Non-pigmented ciliary epithelial cell (primary cell): ENCODE results near the gene RGPD8.
"Not testable (repeated sequence)": the region's sequence is repeated elsewhere in the genome, so short reads cannot be mapped to it uniquely, and the experiment has no call there.

Experiments
- DNase-seq: peaks from one replicate; pipeline ENCODE4 v3.0.0-alpha.2; 2010; ENCODE audit warnings: low read depth

Gene RGPD8

DNA sequence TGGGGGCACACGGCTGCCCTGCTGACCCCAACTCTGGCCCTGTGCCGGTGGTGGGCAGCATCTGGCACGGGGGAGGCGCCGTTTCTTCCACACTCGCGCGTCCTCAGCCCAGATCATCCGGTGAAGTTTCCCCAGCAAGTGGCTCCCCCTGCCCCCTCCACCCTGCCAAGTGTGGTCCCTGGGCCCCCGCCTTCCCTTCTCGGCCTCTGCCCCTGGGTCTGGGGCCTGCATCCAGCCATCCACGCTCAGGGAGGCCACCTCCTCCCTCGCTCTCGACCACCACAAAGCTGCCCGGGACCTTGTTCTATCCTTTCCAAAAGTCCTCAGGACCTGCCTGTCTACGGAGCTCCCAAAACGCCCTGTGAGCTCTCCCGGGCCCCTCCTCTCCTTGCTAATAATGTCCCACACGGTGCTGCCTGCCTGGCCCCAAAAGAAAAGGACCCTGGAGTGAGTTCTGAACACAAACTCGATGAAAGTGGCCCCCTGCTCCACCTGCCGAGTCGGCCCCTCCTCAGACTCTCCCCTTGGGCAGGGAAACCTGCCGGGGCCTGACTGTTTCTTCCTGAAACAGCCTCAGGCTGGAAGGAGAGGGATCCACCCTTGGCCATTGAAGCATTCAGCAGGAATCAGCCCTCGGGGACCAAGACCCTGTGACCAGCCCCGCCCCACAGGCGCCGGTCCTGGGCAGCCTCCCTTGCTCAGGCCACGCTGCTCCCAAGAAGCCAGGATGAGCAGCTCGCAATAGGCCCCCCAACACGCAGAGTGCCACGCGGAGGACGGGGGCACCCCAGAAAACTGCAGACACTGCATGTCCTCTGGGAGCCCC, 1.7 kb upstream of the RGPD8 start:
- DNase-seq: not testable (repeated sequence)

DNA sequence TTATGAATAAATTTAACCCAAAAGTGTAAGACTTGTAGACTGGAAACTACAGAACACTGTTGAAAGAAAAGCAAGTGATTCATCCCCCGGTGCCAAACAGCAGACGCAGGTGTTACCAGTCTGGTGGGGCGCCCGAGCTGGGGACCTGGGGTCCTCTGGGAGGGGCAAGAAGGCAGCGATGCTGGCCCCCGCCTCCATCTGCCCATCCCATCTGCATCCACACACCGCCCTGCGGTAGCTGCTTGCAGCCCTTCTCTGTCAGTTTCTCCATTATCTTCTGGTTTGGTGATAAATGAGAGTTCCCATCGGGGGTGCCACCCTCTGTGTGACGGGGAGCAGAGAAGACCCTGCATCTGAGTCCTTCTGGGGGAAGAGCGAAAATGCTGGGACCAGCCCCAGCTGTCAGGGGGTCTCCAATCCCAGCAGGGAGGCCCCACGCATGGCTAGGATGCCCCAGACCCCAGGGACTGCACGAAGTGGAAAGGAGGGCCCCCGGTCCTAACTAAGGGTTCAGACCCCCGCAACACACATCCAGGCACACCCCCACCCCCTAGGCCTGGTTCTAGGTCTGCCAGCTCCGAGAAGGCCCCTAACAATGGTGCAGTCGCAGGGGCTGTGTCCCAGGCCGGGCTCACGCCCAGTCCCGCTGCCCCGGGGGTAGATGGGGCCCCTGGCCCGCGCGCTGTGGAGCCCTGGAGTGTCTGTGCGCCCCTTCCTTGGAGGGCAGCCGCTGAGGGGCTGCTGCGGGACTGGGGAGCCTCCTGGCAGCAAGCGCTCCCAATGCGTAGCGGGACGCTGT, 686 bp upstream of the RGPD8 start:
- no peak for DNase-seq

DNA sequence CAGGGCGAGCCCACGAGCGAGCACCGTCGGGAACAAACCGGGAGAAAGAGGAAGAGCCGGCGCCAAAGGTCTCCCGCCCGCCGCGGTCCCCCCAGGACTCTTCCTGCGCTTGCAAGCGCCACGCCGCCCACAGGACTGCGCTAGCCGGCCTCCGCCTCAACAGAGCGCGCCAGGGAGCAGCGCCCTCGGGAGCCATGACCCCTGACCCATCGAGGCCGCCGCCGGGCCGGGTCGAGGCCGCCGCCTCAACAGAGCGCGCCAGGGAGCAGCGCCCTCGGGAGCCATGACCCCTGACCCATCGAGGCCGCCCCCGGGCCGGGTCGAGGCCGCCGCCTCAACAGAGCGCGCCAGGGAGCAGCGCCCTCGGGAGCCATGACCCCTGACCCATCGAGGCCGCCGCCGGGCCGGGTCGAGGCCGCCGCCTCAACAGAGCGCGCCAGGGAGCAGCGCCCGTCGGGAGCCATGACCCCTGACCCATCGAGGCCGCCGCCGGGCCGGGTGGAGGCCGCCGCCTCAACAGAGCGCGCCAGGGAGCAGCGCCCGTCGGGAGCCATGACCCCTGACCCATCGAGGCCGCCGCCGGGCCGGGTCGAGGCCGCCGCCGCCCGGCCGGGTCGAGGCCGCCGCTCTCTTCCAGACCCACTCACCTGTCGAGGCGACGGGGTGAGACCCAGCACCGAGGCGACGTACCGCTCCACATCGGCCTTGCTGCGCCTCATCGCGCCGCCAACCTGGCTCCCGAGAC, 538 bp downstream of the RGPD8 start:
- not testable (repeated sequence) for DNase-seq

DNA sequence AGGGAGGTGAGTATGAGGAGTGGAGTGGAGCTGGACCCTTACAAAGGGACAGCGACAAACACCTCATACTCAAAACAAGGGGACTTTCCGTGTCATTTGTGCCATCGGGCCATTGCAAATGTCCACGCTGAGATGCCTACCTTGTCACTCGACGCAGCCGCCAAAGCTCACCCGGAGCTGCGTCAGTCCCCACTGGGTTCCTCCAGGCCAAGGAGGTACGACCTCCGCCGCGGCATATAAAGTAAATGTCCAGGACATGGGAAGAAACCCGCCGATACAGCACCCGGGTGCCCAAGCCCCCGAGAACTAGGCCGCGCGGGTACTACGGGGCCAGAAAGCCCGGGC, 1.1 kb downstream of the RGPD8 start:
- not testable (repeated sequence) for DNase-seq

DNA sequence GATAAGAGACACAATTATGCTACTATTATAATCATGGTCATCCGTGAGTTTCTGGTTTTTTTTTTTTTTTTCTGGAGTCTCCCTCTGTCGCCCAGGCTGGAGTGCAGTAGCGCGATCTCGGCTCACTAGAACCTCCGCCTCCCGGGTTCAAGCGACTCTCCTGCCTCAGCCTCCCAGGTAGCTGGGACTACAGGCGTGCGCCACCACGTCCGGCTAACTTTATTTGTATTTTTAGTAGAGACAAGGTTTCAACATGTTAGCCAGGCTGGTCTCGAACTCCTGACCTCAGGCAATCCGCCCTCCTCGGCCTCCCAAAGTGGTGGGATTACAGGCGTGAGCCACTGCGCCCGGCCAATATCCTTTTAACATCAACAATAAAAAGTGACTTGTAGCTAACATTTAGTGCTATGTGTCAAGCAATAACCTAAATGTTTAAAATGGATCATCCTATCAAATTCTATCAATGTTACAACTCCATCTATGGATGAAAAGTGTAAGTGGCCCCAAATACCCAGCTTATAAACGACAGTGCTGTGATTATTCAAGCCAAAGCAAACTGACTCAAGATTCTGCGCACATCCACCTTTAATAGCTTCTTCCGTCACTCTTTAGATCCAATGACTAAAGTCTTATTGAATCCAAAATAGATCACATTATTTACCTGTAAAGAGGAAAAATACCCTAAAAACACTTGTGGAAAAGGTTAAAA, 1.7 kb downstream of the RGPD8 start:
- not testable (repeated sequence) for DNase-seq

DNA sequence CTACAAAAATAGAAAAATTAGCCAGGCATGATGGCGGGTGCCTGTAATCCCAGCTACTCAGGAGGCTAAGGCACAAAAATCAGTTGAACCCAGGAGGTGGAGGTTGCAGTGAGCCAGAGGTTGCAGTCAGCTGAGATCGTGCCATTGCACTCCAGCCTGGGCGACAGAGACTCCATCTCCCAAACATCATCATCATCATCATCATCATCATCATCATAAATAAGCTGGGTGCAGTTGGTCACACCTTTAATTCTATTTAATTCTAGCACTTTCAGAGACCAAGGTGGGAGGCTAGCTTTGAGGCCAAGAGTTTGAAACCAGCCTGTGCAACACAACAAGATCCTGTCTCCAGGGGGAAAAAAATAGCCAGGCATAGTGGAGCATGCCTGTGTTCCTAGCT, 8.9 kb downstream of the RGPD8 start:
- not testable (repeated sequence) for DNase-seq

DNA sequence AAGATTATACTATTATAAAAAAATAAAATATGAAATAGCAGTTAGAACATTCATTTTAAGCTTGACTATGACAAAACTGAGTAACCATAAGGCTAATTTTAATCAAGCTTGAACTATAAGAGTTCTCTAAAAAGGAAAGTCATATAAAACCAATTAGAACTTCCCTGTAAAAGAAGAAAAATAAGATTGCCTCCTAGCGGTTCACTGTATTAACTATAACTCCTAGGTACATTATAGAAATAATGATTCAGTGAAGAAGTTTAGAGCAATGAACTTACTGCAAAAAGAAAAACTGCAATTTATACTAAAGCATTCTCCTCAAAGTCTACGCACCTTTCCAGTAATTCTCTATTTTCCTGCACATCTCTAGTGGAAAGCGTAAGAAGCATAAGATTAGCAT, 16.6 kb downstream of the RGPD8 start:
- not testable (repeated sequence) for DNase-seq

DNA sequence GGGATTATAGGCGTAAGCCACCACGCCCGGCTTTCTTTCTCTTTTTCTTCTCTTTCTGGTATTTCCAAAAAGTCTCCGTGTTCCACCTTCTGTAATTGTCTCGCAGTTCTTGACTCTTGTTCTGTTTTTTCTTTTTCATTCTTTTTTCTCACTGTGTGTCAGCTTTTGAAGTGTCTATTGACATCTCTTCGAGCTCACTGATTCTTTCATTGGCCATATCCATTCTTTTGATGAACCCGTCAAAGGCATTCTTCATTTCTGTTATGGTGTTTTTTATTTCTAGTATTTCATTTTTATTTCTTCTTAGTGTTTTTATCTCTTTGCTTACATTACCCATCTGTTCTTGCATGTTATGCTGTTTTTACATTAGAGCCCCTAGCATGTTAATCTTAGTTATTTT, 73.4 kb downstream of the RGPD8 start:
- DNase-seq: not testable (repeated sequence)

DNA sequence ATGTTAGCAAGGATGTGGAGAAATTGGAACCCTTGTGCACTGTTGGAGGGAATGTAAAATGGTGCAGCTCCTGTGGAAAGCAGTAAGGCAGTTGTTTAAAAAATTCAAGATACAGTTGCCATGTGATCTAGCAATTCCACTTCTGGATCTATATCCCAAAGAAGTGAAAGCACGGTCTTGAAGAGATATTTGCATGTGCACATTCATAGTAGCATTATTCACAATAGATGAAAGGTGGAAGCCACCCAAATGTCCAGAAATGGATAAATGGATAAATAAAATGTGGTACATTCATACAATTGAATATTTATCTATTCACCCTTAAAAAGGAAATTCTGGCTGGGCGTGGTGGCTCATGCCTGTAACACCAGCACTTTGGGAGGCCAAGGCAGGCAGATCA, 79.1 kb downstream of the RGPD8 start:
- not testable (repeated sequence) for DNase-seq

DNA sequence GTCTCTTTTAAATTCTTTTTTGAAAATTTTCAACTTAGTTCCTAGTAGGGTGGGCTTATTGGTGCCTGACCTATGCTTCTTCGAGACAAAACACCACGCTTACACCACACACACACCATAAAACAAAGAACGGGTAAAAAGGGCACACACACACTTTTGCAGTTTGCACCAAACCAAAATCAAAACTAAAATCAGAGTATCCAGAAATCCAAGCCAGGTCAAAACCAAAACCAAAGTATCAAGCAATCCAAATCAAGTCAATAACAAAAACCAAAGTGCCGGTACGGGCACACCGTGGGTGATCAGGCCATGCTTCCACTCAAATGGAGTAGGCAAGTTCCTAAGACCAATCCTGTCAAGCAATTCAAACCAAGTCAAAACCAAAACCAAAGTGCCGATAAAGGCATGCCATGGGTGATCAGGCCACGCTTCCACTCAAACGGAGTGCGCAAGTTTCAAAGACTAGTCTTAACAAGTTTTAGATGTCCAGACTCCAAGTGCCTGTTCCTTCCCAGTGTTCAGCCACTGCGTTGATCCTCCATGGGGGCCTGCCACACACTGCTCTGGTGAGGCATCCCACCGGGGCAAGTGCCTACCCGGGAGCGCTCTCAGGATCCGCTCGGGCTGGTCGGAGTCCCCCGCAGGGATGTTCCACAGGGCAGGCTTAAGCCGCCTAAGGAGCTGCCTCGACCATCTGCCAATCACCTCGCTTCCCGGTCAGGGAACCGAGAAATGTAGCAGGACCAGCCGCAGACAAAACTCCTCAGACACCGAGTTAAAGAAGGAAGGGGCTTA, 80.4 kb downstream of the RGPD8 start:
- DNase-seq: not testable (repeated sequence)

DNA sequence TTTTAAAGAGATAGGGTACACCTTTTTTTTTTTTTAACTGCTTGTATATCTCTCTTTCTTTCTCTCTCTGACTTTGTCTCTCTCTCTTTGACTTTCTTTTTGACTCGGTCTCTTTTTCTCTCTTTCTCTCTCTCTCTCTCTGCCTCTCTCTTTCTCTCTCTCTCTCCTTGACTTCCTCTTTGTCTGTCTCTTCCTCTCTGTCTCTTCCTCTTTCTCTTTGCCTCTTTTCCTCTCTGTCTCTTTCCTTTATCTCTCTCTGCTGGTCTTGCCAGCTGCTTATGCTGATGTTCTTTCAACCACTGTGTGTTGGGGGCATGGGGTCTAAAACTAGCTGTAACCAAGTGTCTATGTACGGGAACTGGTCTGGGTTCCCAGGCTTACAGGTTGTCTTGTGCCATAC, 81.2 kb downstream of the RGPD8 start:
- not testable (repeated sequence) for DNase-seq

DNA sequence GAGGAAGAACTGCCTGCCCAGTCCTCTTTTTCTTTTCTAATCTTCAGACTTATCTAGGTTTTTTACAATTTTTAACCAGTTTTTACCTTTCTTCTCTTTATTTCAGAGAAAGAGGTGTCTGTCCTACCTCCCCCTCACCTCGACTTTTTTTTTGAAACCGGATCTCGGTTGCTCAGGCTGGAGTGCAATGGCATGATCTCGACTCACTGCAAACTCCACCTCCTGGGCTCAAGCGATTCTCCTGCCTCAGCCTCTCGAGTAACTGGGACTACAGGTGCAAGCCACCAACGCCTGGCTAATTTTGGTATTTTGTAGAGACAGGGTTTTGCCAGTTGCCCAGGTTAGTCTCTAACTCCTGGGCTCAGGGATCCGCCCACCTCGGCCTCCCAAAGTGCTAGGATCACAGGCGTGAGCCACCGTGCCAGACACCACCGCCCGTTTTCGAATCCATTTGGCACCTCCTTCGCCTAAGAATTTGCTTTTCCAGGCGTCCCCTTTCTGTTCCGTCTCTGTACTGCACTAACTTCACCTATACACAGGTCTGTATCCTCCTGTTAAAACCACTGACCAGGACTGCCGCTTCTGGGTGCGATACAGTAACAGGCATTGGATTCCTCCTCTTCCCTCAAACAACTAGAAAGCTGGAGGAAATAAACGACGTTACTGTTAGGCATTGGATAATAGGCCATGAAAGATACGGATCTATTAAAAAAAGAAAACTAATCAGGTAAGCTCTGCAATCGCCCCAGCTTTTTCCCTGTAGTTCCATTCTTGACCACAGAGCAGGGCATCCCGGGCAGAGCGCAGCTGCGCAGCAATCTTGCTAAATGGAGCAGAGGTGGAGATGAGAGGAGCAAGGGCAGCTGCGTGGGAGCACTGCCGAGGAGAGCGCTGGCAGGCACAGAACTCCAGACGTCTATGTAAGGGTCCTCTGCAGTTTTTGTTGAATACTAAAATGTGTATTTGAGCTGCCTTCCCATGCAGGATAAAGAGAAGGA, 88.1 kb downstream of the RGPD8 start:
- no peak for DNase-seq

DNA sequence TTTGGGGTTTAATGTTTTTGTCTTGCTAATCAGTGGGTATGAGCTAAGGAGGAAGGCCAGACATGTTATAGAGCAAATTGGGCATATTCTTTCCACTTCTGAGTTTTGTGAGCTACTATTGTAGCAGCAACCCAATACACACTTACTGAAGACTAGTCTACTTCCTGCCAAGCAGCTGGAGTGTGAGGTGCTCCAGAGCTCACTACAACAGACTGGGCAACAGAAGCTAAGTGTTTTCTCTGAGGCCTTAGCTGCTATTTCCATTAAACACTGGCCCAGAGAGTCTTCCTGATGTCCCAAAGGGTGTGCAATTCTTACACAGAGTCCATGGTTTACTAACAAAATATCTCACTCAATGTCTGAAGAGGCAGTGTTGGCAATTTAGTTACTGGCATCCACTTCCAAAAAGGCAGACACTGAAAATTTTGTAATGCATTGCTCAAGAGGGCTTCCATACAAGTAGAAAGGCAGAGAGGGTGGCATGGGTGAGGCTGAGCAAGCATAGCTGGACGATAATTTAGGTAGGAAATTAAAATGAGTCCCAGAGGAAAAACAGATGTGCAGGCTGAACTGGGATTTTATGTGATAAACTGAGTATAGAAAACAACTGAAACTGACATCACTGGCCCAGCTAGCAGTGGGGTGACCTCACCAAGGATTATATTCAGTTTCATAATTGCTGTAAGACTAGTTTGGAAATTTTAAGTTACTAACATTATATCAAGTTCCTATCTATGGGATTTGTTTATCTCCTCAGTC, 89.4 kb downstream of the RGPD8 start:
- no peak for DNase-seq

DNA sequence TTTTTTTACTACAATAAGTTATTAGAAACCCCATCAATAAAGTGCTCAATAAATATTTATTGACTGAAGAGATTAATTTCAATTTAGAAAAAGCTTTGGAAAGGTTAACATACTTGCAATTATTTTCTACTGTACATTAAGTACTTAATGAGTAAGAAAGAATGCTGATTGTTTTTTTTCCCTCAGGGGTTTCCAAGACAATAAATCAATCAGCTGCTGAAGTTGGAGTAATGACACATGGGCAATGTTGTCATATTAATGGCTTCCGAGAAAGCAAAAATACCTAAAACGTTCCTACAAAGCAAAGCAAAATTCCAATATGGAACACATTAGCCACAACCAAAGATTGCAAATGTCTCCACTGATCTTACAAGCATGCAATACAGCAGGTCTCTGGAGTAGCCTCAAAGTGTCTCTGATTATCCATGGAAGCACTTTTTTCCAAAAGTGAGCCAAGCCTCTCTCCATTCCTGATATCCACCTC, 91.3 kb downstream of the RGPD8 start:
- no peak for DNase-seq

DNA sequence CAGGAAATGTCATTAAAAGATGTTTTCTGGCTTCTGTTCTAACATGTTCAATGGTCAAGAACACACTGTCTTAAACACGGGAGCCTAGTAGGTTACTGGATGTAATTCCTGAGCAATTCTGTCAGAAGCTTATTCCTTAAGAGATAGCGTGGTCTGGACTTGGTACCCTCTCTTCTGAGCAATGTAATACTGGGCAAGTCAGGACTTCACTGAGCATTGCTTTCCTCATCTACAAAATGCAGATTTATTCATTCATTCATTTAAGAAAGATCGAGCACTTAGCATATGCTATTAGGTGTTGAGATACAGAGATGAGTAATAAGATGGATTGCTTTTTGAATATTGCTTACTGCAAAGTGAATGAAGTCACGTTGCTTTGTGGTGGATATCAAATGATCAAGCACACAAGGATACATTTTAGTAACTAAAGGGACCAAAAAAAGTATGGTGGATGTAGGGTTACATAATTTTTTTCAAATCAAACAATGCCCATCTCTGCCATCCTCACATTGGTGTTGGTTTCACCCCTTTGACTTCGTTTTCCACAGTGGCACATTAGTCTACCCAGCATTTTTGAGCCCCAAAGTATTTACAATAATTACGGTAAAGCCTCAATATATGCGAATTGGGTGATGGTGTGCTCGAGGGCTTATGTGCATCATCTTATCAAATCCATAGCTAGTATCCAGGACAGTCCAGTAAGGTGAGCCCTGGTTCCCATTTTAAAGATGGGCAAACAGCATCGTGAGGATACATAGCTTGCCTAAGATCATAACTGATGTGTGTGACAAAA, 92.8 kb downstream of the RGPD8 start:
- DNase-seq: no peak

DNA sequence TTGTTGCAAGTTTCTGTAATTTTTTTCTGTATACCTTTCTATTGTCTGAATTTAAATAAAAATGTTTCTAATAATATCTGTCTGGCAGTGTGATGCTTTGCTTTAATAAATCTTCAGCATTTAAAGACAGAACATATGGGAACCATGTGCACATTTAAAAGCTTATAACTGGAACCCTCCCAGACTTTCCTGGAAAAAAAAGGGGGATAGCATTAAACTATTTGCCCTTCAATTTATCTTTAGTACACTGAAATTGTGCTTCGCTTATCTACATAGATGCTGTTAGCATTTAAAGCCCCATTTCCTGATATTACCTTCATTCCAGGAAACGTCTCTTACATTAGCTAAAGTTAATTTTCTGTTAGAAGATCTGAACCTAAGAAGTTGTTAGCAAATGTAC, 93.5 kb downstream of the RGPD8 start:
- no peak for DNase-seq

DNA sequence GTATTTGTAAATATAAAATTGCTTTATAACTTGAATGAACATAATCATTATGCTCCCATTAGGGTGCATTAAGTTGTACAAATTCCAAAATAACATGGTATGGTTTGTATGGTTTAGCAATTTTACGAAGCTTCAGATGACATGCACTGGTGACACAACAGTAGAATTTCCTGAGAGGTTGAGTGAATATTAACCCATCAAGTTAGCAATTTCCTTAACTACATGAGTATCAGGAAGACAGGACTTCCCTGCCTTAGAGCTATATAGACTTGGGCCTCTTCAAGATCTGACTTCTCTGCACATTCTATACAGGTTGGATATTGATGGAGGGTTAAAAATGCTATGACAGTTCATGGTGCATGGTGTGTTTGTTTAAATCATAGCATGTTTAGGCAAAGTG, 97.8 kb downstream of the RGPD8 start:
- DNase-seq: no peak

DNA sequence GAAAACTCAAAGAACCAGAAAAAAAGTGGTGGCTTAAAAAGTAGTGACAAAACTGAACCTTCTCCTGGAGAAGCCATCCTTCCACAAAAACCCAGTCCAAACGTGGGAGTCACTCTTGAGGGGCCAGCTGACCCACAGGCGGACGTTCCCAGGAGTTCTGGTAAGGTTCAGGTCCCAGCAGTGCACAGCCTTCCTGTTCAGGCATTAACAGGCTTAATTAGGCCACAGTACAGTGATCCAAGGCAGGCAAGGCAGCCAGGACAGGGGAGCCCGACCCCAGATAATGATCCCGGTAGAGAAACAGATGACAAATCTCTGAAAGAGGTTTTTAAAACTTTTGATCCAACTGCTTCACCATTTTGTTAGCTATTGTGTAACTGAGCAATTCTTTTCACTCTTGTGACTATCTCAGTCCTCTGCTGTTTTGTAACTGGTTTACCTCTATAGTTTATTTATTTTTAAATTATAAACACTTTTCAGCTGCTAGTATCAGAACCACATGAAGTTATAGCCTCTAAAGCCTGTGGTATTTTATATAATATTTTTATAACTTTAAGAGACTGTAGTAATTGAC, 101.2 kb downstream of the RGPD8 start:
- no peak for DNase-seq
